Natural killer cell (primary cell): Measurements from ENCODE around the gene BSDC1. TPM values are rescaled to one million over a fixed set of nuclear protein-coding genes. Genes with fewer than 3 reads are reported as not detected.

ENCODE experiments used
- ATAC-seq, 3 donors: fragments of 150-1000 bp in 2 of 3; fragments of 200-7000 bp in 1 of 3; cut with Tn5 transposase; 1 replicate in 1 of 3; 2 replicates in 2 of 3; pipeline ENCODE4 v1.10.0; 2021; ENCODE audit warnings: mild to moderate bottlenecking in 2 of 3, moderate library complexity in 2 of 3
- DNase-seq, 2 donors: peaks; one replicate each; pipeline versions ENCODE4 v3.0.0 to v3.0.0-alpha.2; 2013 to 2021; ENCODE audit warnings: mixed read lengths in 1 of 2
- H3K27ac ChIP-seq: one replicate; pipeline ENCODE4 v1.5.1; 2013; ENCODE audit warnings: mild to moderate bottlenecking, low read length
- H3K27me3 ChIP-seq: one replicate; pipeline ENCODE4 v1.6.1; 2013; ENCODE audit warnings: low read length; ENCODE audit not compliant: control insufficient read depth, insufficient read depth
- H3K36me3 ChIP-seq: one replicate; pipeline ENCODE4 v1.6.1; 2013; ENCODE audit warnings: low read length; ENCODE audit not compliant: control insufficient read depth, insufficient read depth
- H3K4me1 ChIP-seq: one replicate; pipeline ENCODE4 v1.6.1; 2013; ENCODE audit warnings: low read length; ENCODE audit not compliant: control insufficient read depth, insufficient read depth
- H3K4me3 ChIP-seq: one replicate; pipeline ENCODE4 v1.5.1; 2013; ENCODE audit warnings: low read length
- H3K9me3 ChIP-seq: one replicate; pipeline ENCODE4 v1.6.1; 2013; ENCODE audit warnings: low read length; ENCODE audit not compliant: control insufficient read depth, insufficient read depth
- H3K27ac Mint-ChIP-seq, 2 donors: one replicate each; pipeline ENCODE4 v1.8.0; 2022; ENCODE audit warnings: mild to moderate bottlenecking in 2 of 2, mixed read lengths in 2 of 2, moderate library complexity in 1 of 2
- H3K27me3 Mint-ChIP-seq, 2 donors: one replicate each; pipeline ENCODE4 v1.8.0; 2022; ENCODE audit warnings: low read depth in 2 of 2, mixed read lengths in 2 of 2
- H3K36me3 Mint-ChIP-seq: one replicate; pipeline ENCODE4 v1.8.0; 2022; ENCODE audit warnings: mixed read lengths
- H3K4me1 Mint-ChIP-seq, 2 donors: one replicate each; pipeline ENCODE4 v1.8.0; 2022; ENCODE audit warnings: mixed read lengths in 2 of 2
- H3K4me3 Mint-ChIP-seq: one replicate; pipeline ENCODE4 v1.8.0; 2022; ENCODE audit warnings: mild to moderate bottlenecking, moderate library complexity, mixed read lengths
- H3K9me3 Mint-ChIP-seq, 2 donors: one replicate each; pipeline ENCODE4 v1.8.0; 2022; ENCODE audit warnings: mixed read lengths in 2 of 2
- WGBS: methylation state at CpG from one replicate; pipeline ENCODE4 v1.1.7; 2013; ENCODE audit warnings: missing lambda C conversion rate; ENCODE audit not compliant: insufficient coverage; 5-methylcytosine and 5-hydroxymethylcytosine counted together
- intact Hi-C: fragments of 100-400 bp; cut with micrococcal nuclease; formaldehyde crosslinking; loops from one replicate; pipeline ENCODE4 v1.14.2; 2022
- total RNA-seq, 4 donors: library from RNA; stranded (reverse); fragments of 120-200 nt in 1 of 4; gene quantifications; one replicate each; pipeline versions ENCODE4 v1.2.3 to v1.2.4, GENCODE V29; 2013 to 2022
- TF ChIP-seq, protein P1 (sequence below): fragments of 200-600 bp; IDR thresholded peaks from one replicate; pipeline ENCODE4 v1.8.0; 2022; ENCODE audit warnings: antibody characterized with exemption

Gene BSDC1
- total RNA-seq, 3 donors from 2014 or later (not counting 1 experiment from before 2014, with no cell fraction given), result 150 to 203 (median 174) TPM

GRCh38 chr1:32404946-32405345, 10.7 kb upstream of the BSDC1 start:
- ATAC-seq (no peak), DNase-seq (no peak)
- Histone ChIP-seq H3K4me3 (no peak overlapping the region), H3K27me3 (no peaks in the 10 kb centered on the region), H3K36me3 (no peaks in the 10 kb centered on the region), H3K27ac (no peak overlapping the region), H3K4me1 (peaks cover 4% of the 10 kb centered on the region), H3K9me3 (no peaks in the 10 kb centered on the region)
- Mint-ChIP-seq H3K36me3 (no peaks in the 10 kb centered on the region), H3K4me3 (no peak overlapping the region), H3K9me3 (no peaks in the 10 kb centered on the region), H3K27me3 (no peaks in the 10 kb centered on the region), H3K4me1 (no peaks in the 10 kb centered on the region), H3K27ac (no peak overlapping the region)
- WGBS, result 71% methylated on average over 1 of the region's 2 CpGs
- intact Hi-C loops, result no loop called here
- TF ChIP-seq, protein P1, sequence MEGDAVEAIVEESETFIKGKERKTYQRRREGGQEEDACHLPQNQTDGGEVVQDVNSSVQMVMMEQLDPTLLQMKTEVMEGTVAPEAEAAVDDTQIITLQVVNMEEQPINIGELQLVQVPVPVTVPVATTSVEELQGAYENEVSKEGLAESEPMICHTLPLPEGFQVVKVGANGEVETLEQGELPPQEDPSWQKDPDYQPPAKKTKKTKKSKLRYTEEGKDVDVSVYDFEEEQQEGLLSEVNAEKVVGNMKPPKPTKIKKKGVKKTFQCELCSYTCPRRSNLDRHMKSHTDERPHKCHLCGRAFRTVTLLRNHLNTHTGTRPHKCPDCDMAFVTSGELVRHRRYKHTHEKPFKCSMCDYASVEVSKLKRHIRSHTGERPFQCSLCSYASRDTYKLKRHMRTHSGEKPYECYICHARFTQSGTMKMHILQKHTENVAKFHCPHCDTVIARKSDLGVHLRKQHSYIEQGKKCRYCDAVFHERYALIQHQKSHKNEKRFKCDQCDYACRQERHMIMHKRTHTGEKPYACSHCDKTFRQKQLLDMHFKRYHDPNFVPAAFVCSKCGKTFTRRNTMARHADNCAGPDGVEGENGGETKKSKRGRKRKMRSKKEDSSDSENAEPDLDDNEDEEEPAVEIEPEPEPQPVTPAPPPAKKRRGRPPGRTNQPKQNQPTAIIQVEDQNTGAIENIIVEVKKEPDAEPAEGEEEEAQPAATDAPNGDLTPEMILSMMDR, result no peak

GRCh38 chr1:32400876-32401631, 6.8 kb upstream of the BSDC1 start:
- no peaks in the 10 kb centered on the region for H3K36me3 ChIP-seq
- H3K27ac ChIP-seq, result no peak overlapping the region
- peaks cover 4% of the 10 kb centered on the region for H3K4me1 ChIP-seq
- Mint-ChIP-seq H3K27ac (no peak overlapping the region), H3K27me3 (peaks cover 0 to 10% of the 10 kb centered on the region in 2 donors), H3K4me1 (no peaks in the 10 kb centered on the region), H3K4me3 (no peak overlapping the region), H3K36me3 (no peaks in the 10 kb centered on the region), H3K9me3 (no peaks in the 10 kb centered on the region)
- ATAC-seq, result peak; percentile 70 to 88 (median 78)
- H3K9me3 ChIP-seq, result no peaks in the 10 kb centered on the region
- intact Hi-C loops, result loop anchor here (2.0 kb wide), 1 partner anchor 14 kb away; no protein-coding TSS in a partner anchor
- 48% methylated on average over 12 of the region's 13 CpGs for WGBS
- peak; percentile 23 to 73 for DNase-seq
- TF ChIP-seq, protein P1, result peak; percentile 69
- no peaks in the 10 kb centered on the region for H3K27me3 ChIP-seq
- no peak overlapping the region for H3K4me3 ChIP-seq

GRCh38 chr1:32399843-32400242, 5.6 kb upstream of the BSDC1 start:
- no peaks in the 10 kb centered on the region for H3K9me3 ChIP-seq
- ATAC-seq (no peak), DNase-seq (no peak)
- Mint-ChIP-seq H3K4me3 (no peak overlapping the region), H3K27me3 (peaks cover 0 to 10% of the 10 kb centered on the region in 2 donors), H3K4me1 (peaks cover 5% of the 10 kb centered on the region in 2 donors), H3K27ac (no peak overlapping the region), H3K36me3 (no peaks in the 10 kb centered on the region), H3K9me3 (no peaks in the 10 kb centered on the region)
- peaks cover 9% of the 10 kb centered on the region for H3K4me1 ChIP-seq
- H3K4me3 ChIP-seq, result no peak overlapping the region
- 61% methylated on average over 4 of the region's 4 CpGs for WGBS
- no peaks in the 10 kb centered on the region for H3K27me3 ChIP-seq
- intact Hi-C loops, result loop anchor here (2.0 kb wide), 1 partner anchor 15 kb away; no protein-coding TSS in a partner anchor
- H3K36me3 ChIP-seq, result no peaks in the 10 kb centered on the region
- H3K27ac ChIP-seq, result no peak overlapping the region
- TF ChIP-seq, protein P1, result no peak
